ENCODE results near the gene DLD.
"Not testable (repeated sequence)": the region's sequence is repeated elsewhere in the genome, so short reads cannot be mapped to it uniquely, and the experiment has no call there.

Gene DLD

DNA sequence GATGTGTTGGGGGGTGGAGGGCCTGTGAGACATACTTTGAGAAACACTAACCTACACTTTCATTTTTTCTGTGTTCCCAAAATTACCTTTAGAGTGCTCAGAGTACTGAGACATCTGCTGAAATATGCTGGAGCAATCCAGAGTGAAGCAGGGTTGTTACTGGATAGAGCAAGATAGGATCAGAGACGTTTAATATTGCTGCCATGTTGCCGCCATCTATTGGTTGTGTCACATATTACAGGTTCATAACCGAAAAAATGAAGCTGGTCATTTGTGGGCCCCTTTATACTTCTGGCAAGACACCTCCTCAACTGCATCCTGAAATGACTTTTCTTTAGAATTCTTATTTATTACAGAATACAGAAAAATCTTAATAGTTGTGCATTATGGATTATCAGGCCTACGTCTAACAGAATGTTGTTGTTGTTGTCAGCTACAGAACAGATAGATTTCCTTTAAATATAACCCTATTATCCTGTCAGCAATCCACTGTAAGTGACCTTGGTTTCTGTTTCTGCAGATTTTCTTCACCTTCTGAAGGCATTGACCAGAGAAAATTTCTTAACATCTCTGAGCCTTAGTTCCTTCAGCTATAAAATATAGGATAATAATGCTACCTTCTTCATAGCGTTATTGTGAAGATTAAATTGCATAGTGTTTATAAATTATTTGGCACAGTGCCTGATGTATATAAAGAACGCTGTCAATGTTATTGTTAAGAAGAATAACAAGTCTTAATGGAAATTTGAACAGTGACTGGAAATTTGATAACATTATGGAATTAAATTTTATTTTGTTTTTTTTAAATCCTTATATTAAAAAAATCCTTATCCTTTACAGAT lies 16.2 kb upstream of the DLD start:
- peak; percentile 82 for DNase-seq (ENCODE audit: low spot score)

DNA sequence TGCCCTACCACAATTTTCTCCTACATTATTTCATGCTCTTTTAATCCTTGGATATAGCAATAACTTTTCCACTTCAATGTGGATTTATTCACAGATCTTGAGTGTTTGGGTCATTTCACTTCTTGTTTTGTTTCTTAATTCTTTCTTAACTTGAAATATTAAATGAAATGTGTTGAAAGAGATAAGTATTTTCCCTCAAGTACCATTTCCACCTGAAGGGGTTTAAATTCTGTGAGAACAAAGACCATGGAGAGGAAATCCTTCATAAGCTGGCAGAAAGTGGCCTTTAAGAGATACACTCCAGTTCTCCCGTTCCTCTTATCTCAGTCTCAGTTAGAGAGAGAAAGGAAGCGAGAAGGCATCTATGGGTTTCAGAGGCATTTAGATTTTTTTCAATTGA lies 14.1 kb upstream of the DLD start:
- DNase-seq (ENCODE audit: low spot score): no peak

DNA sequence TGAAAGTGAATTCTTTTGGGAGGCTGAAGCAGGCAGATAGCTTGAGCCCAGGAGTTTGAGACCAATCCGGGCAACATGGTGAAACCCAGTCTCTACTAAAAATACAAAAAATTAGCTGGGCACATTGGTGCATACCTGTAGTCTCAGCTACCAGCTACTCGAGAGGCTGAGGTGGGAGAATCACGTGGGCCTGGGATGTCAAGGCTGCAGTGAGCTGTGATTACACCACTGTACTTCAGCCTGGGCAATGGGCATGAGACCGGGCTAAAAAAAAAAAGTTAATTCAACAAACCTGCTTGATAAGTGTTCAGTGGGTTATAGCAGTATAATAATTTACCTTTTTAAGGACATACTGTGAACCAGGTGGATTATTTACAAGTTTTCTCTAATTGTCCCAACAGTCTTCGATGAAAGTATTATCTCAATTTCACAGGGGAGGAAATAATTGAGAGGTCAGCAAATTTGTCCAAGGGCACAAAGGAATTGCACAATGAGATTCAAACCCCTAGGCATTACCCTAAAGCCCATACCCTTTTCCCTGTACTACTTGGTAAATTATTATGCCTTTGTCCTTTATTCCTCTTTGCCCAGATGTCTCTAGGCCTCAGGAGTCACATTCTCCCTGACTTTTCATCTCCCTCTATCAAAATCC lies 13.1 kb upstream of the DLD start:
- DNase-seq (ENCODE audit: low spot score): no peak

DNA sequence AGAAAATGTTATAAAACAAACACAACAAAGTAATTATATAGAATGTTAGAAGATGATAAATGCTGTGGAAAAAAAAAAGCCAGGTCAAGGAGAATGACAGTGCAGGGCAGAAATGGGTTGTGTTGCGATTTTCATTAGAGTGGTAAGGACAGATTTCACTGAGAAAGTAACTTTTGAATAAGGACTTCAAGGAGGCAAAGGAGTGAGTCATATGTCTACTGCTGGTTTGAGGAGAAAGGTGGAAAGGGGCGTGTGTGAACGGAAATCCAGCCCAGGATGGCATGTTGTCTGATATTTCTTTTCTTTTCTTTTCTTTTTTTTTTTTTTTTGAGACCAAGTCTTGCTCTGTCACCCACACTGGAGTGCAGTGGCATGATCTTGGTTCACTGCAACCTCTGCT lies 12.3 kb upstream of the DLD start:
- no peak for DNase-seq (ENCODE audit: low spot score)

DNA sequence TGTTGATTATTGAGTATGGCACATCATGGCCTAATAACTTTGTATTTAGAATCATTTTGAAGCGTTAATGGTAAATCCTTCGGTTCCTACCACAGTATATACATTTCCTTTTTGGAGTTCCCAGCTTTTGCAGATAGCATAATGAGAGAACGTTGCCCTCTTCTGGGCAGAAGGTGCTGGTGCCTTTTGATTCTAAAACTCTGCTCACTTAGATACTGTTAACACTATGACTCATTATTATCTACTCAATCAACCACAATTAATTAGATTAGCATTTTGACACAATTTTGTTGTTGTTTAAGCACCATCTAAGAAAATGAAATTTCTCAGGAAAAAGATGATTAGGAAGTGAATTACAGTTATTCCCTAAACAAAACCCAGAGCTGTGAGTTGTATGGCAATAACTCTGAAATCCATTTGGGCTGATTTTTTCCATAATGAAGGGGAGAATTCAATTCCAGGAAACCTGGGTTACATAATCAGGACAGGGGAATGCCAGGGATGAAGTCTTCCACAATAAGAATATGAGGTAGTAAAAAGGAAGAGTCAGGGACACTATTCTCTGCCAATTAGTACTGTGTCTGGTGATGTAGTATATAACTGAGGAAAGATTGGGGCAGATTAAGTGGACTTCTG lies 11.5 kb upstream of the DLD start:
- peak; percentile 70 for DNase-seq (ENCODE audit: low spot score)

DNA sequence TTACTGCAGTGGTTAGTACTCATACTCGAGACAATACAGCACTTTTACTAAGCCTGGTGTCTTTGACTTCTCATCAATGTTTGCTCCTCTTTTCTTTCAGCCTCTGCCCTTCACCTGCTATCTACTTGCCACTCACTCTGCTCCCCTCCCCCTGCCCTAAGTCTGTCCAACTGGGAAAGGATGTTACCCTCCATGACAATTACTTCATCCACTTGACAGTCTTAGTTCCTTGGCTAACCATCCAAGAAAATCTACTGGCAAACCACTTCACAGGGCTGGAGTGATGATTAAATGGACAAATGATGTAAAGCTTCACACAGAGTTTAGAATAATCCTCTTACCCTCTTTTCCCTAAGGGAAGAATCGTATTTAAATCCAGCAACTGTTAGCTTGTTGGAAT lies 8.2 kb upstream of the DLD start:
- no peak for DNase-seq (ENCODE audit: low spot score)

DNA sequence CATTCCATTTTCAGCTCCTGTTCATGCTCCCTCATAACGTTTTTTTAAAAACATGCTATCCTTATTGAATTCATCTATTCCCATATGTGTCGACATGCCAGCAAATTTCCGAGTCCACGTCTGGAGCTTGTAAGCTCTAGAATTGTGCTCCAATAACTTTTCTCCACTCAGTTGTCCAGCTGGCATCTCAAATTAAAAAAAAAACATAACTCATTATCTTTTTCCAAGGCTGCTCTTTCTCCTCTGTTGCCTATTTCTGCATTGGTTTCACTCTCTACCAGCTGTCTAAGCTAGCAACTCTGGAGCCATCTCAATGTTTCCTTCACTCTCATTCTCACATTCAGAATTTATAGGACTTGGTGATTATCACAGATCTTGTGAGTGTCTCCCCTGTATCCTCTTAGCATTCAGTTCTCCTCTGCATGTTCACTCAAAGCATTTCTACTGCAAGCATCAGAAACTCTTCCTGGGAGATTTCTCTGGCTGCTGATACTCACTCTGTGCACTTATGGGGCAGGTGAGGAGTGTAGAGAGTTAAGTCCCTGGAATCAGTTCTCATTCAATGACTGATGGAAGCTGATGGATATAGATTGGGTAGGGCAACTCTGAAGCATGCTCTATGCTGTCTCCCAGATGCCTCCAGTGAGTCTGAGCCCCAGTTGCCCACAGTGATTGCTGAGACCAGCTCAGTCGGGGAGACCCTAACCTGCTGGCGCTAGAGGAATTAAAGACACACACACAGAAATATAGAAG lies 6.7 kb upstream of the DLD start:
- DNase-seq (ENCODE audit: low spot score): no peak

DNA sequence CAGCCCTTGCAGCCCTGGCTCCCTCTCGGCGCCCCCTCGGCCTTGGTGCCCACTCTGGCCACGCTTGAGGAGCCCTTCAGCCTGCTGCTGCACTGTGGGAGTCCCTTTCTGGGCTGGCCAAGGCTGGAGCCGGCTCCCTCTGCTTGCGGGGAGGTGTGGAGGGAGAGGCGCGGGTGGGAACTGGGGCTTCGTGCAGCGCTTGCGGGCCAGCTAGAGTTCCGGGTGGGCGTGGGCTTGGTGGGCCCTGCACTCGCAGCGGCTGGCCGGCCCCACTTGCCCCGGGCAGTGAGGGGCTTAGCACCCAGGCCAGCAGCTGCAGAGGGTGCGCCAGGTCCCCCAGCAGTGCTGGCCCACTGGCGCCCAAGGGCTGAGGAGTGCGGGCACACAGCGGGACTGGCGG lies 3.2 kb upstream of the DLD start:
- not testable (repeated sequence) for DNase-seq (ENCODE audit: low spot score)

DNA sequence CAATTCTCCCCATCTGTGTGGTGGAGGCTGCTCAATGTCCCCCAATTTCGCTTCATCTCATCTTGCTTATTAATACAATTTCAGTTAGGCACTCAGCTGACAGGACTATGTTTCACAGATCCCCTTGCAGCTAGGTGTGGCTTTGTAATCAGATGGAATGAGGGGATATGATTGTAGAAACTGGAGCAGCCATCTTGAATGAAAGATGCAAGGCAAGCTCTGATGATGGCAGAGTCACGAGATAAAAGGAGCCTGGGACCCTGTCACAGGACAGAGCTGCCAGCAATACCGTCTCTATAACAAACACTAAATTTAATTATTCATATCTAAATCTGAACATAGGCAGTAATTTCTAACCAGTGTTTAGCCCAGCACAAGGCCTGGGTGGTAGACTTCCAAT lies 991 bp upstream of the DLD start:
- no peak for DNase-seq (ENCODE audit: low spot score)

DNA sequence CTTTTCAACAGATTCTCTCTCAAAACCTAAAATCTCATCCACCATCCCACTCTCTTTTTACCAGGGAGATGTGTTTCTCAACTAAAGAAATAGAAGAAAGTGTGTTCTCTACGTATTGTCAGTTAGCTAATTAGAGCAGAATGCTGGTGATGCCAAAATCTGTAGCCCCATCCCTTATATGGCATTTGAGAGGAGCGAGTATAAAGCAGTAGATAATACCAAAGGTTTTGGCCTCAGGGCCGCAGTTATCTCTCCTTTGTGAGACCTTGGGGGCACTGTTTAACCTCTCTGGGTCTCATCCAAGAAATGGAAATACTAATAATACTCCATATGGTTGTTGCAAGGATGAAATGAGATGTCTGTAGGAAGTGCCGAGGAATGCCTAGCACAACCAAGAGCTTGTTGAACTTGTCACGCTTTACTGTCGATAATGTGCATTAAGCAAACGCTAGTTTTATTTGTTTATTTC lies 456 bp upstream of the DLD start:
- DNase-seq (ENCODE audit: low spot score): no peak

DNA sequence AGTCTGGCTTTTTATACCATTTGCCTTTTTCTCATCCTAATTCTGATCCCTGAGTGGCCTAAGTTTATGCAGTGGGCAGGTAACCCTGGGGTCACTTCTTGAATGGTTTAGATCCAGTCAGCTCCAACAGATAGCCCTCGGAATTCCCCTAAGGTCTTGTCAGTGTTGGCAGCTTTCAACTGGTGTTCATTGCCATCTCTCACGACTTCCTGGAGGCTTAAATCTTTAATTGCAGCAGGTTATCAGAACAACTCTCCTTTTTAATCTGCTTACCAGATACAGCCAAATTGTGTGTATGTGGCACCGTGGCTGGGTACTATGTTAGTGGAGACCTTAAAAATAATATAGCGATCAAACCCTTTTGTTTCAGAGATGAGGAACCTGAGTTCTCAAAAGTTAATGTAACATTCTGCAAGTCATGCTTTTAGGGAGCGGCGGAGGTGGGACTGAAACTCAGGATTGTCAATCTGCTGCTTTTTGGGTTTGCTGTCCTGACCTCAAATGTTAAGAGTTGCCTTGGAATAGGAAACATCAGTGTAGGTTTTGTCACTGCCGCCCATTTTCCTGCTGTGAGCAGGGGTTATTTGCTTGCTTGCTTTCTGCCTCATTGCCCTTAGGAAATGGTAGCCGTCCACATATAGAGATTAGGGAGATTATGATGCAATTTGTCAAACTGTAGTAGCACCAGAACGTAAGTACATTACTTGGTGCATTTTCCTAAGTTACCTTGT lies 818 bp downstream of the DLD start:
- DNase-seq (ENCODE audit: low spot score): no peak

DNA sequence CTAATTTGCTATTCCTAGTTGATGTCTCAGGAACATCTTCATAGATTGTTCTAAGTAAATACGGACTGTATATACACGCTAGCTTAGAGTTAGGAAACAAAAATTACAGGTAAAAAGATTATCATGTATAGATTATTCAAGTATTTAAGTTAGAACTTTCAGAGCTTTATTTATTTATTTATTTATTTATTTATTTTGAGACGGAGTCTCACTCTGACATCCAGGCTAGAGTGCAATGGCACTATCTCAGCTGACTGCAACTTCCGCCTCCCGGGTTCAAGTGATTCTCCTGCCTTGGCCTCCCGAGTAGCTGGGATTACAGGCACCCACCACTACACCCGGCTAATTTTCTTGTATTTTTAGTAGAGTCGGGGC lies 1.4 kb downstream of the DLD start:
- DNase-seq (ENCODE audit: low spot score): not testable (repeated sequence)

DNA sequence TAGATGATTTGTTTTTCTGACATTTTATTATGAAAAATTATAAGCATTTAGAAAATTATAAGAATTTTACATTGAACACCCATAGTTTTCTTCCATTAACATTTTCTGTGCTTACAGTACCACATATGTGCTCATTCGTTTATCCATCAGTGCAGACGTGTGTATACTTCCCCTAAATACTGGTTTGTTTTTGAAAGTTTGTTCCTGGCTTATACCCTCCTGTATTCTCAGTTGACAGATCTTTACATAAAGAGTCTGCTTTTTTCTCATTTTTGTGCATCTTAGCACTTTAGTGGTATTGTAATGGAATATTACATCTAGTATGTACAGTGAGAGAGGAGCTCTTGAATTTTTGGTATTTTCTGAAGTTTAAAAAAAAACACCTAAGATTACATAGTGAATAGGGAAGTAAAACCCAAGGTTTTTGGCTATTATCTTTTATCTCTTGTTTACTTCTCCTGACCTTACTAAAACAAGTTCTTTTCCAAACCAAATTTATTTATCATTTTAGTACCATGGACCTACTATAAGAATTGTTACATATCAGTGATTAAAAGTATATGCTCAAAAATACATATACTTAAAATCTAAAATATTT lies 8.1 kb downstream of the DLD start:
- no peak for DNase-seq (ENCODE audit: low spot score)

DNA sequence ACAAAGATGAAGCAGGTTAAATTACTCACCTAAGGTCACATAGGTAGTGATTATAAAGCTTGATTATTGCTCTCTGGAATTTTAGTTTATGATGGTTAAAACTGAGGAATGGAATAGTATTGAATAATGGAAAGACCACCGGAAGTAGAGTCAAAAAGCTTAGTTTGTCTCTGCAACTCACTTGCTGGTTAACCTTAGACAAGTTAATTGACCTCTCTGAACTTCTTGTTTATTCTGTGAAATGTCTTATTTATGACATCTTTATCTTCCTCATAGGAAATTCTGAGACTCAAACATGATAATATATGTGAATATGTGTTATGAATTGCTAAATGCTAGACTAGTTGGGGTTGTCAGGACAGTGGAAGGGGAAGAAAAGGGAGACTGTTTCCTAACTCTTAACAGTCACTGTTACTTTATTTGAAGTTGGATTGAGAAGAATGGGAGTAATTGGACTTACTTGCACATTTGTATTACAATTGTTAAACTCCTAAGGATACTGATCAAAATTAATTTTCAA lies 9.6 kb downstream of the DLD start:
- DNase-seq (ENCODE audit: low spot score): no peak

DNA sequence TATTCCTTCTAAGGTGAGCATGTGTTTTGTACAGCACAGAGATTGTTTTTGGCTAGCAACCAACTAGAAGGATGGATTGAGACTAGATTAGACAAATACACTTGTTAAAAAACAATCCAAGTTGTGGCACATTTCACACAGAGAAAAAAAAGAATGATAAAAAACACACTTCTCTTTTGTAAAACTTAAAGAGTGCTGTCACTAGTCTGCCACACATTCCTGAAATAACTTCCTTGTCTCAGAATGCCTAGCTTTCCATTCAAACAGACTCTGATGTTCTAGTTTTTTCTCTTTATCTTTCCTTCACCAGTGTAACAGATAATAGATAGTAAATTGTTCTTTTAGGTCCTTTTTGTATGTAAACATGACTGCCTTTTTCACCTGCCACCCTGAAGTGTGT lies 11.4 kb downstream of the DLD start:
- no peak for DNase-seq (ENCODE audit: low spot score)

DNA sequence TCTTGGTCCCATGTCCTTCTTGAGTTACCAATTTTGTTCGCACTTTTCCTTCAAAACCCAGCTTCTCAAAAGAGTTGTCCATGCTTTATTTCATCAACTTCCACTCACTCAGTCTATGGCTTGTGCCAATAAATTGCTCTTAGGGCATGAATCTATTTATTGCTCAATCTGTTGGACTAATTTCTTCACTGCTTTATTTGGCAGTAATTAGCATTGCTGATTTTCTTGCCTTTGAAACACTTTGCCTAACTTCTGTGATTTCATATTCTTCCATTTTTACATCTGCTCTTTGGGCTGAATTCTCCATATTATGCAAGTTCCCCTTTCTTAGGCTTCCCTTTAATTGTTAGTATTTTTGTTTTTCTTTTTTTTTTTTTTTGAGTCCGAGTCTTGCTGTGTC lies 16.8 kb downstream of the DLD start:
- no peak for DNase-seq (ENCODE audit: low spot score)

DNA sequence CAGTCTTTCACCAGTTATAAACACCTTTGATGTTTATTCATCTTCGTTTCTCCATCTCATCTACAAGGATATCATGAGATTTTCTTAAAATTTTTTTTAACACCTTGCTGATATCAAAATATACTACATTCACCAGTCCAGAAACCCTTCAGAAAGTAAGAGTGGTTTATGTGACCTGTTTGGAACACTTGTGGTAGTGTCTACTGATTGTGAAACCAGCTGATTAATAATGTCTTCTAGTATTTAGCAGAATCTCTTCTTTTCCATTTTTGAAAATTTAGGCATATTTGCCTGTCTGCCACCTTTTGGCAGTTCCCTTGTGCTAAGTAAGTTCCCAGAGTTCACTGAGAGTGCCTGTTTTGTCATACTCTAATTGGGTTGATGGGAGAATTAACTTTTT lies 18.5 kb downstream of the DLD start:
- DNase-seq (ENCODE audit: low spot score): no peak

DNA sequence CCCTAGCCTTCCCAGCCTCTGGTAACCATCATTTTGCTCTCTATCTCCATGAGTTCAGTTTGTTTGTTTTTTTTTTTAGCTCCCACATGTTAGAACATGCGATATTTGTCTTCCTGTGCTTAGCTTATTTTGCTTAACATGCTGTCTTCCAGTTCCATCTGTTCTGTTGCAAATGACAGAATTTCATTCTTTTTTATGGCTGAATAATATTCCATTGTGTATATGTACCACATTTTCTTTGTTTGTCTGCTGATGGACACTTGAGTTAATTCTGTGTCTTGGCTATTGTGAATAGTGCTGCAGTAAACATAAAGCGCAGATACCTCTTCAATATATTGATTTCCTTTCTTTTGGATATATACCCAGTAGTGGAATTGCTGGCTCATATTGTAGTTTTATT lies 21.0 kb downstream of the DLD start:
- DNase-seq (ENCODE audit: low spot score): no peak

DNA sequence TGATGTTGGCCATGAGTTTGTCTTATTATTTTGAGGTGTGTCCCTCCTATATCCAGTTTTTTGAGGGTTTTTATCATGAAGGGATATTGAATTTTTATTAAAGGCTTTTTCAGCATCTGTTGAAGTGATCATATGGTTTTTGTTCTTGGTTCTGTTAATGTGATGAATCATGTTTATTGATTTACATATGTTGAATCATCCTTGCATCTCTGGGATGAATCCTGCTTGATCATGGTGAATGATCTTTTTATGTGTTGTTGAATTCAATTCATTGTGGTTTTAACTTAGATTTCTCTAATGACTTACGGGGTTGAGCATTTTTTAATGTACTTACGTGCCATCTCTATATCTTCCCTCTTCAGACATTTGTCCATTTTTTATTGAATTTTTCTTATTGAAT lies 22.9 kb downstream of the DLD start:
- peak; percentile 12 for DNase-seq (ENCODE audit: low spot score)

DNA sequence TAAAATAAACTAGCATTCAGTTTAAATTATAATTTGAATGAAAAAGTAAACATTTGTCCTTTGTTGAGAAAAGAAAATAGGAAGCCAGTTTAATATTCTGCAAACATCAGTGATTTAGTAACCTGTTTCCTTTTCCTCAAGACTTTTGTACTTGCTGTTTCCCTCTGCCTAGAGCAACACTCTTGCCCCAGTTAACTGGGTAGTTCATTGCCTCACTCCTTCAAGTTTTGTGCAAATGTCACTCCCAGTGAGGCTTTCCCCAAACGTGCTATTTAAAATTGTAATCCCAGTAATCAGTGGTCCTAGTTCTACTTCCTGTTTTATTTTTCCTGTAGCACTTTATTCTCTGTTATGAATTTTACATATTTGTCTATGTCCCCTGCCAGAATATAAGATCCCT lies 23.8 kb downstream of the DLD start:
- DNase-seq (ENCODE audit: low spot score): no peak

DNA sequence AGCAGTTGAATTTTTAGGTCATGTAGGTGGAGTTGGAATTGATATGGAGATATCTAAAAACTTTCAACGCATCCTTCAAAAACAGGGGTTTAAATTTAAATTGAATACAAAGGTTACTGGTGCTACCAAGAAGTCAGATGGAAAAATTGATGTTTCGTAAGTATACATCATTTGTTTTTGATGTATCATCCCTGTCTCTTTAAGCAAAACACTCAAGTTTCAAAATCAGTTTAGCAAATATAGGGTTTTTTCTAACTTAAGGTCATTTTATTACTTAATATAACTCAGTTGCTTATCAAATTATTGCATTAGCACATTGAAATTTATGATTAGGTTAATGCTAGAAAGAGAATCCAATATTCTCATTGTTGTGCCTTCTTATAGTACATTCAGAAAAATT lies 24.6 kb downstream of the DLD start:
- no peak for DNase-seq (ENCODE audit: low spot score)

All from kidney capillary endothelial cell (primary cell).